Amniotic epithelial cell (primary cell): Measurements from ENCODE around the gene DEXI.

Source experiments
- DNase-seq: peaks from one replicate; pipeline ENCODE4 v3.0.0-alpha.2; 2010; ENCODE audit warnings: low read depth

The DEXI gene

DNA sequence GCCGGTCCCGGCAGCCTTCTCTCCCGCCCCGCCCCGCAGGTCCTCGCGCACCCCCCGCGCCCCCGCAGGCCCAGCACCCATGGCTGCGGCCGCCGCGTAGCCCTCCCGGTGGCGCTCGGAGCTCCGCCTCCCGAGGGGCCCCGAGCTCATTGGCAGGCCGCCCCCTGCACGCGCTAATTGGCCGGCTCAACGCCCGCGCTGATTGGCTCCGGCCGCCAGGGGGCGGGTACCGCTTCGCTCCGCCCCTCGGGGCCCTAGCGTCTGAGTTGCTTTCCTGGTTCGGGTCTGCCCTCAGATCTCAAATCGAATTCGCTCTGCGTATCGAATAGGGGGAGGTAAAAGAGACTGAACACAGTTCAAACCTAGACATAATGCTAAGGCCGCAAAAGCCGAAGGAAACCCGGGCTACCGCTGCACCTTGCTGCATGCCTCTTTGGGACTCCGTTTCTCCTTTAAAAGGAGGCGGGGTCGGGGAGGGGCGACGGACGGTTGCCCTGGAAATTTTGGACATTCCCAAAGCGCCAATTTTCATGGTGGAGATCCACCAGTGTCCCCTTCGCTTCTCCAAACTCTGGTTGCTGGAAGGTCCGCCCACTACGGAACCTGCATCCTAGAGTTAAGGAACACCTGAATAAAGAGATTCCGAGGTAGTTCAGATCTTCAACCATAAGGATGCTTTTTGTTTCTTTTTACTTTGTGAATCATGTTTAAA, at the start of gene DEXI:
Gene DEXI, minus strand, starts transcription at position 117 of the 712 bp plus-strand sequence. CDS start 463 bp downstream, outside the sequence.
- DNase-seq: peak; percentile 76

GRCh38 chr16:10990378-10990777, 48.1 kb upstream of the DEXI start:
- no peak for DNase-seq

GRCh38 chr16:10989559-10989958, 47.3 kb upstream of the DEXI start:
- no peak for DNase-seq

- peak; percentile 9 for DNase-seq
Observed at GRCh38 chr16:10988879-10989278, 46.6 kb upstream of the DEXI start.

- no peak for DNase-seq
Observed at GRCh38 chr16:10988164-10988803, 46.0 kb upstream of the DEXI start.

GRCh38 chr16:10987361-10988163, 45.3 kb upstream of the DEXI start:
- no peak for DNase-seq

GRCh38 chr16:10984509-10984908, 42.2 kb upstream of the DEXI start:
- DNase-seq: peak; percentile 75

GRCh38 chr16:10983159-10983558, 40.9 kb upstream of the DEXI start:
- DNase-seq: no peak

GRCh38 chr16:10982465-10983150, 40.3 kb upstream of the DEXI start:
- DNase-seq: no peak

- DNase-seq: no peak
Observed at GRCh38 chr16:10981697-10982216, 39.5 kb upstream of the DEXI start.

DNA sequence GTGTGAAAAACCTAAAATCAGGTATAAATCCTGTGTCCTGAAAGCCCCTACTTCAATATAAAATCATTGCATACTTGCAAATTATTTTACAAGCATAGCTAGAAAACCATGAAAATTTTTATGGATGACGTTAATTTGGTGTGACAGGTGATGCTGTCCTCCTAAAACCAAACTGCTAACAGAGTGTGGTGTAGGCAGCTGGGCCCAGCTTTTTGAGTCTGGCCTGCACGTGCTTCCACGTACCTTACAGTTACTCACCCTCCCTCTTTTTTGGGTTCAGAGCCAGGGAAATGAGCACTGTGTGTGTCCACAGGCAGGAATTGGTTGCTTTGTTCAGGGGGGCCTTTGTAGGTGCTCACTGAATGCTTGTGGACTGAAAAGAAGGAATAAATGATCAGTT, 38.5 kb upstream of the DEXI start:
- no peak for DNase-seq

- DNase-seq: peak; percentile 52
Observed at GRCh38 chr16:10979717-10980601, 37.7 kb upstream of the DEXI start.

- DNase-seq: no peak
Observed at GRCh38 chr16:10978871-10979446, 36.7 kb upstream of the DEXI start.

DNA sequence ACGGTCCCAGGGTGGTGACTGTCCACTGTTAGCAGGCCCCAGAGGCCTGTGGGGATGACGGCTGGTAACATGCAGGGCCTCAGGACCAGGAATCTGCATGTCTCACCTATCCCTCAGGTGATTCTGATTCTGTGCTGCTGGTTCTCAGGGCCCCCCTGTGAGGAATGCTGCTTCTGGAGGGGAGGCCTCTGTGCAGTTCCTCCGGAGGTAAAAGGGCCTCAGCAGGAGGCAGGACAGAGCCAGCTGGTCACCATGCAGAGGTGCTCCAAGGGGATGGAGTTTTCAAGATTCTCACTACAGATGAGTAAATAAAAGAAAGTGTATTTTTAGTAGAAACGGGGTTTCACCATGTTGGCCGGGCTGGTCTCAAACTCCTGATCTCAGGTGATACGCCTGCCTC, 35.9 kb upstream of the DEXI start:
- no peak for DNase-seq

GRCh38 chr16:10976634-10977033, 34.4 kb upstream of the DEXI start:
- DNase-seq: no peak

GRCh38 chr16:10972819-10973464, 30.7 kb upstream of the DEXI start:
- no peak for DNase-seq

- no peak for DNase-seq
Observed at GRCh38 chr16:10972108-10972818, 30.0 kb upstream of the DEXI start.

DNA sequence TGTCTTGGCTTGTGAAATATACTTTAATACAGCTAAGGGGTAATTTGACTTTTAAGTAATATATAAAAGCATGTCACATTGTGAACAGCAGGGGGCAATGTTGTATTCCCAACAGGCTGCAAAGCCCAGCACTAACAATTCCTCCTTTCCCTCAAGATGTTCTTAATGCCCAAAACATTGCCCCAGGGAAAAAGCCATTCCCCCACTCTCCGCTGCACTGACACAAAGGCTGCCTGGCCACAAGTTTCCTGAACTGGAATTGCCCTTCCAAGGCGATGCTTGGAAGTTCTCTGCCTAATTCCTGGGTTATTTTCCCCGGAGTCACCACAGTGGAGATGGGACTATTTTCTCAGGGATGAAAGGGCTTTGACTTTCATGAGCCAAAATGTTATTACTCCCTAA, 29.3 kb upstream of the DEXI start:
- DNase-seq: peak; percentile 69

DNA sequence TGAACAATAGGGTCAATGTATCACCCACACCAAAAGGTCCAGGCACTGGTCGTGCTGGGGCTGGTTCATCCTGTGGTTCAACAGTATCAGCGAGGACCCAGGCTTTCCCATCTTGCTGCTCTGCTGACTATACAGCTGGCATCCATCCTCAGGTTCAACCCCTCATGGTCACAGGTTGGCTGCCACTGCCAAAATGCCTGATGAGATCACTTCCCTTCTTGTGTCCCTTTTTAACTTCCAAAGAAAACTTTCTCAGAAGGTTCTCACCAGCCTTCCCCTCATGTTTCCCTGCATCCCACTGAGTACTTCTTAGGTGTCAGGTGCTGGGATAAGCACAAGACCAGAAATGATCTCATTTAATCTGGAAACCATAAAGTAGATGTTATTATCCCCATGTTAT, 27.8 kb upstream of the DEXI start:
- DNase-seq: no peak

- no peak for DNase-seq
Observed at GRCh38 chr16:10969615-10970014, 27.3 kb upstream of the DEXI start.
